B cell (primary cell): ENCODE data around the gene ANKRD23.

ENCODE experiments used
- EZH2 ChIP-seq: IDR thresholded peaks from 2 replicates; pipeline ENCODE4 v1.6.1; 2012; ENCODE audit warnings: borderline replicate concordance, low read depth, mild to moderate bottlenecking, moderate library complexity, low read length; ENCODE audit not compliant: insufficient read depth, poor library complexity, severe bottlenecking
- TF ChIP-seq, protein P1 (sequence below): fragments of 200-600 bp; IDR thresholded peaks from one replicate; pipeline ENCODE4 v1.8.0; 2022; ENCODE audit warnings: antibody characterized with exemption, mild to moderate bottlenecking

DNA sequence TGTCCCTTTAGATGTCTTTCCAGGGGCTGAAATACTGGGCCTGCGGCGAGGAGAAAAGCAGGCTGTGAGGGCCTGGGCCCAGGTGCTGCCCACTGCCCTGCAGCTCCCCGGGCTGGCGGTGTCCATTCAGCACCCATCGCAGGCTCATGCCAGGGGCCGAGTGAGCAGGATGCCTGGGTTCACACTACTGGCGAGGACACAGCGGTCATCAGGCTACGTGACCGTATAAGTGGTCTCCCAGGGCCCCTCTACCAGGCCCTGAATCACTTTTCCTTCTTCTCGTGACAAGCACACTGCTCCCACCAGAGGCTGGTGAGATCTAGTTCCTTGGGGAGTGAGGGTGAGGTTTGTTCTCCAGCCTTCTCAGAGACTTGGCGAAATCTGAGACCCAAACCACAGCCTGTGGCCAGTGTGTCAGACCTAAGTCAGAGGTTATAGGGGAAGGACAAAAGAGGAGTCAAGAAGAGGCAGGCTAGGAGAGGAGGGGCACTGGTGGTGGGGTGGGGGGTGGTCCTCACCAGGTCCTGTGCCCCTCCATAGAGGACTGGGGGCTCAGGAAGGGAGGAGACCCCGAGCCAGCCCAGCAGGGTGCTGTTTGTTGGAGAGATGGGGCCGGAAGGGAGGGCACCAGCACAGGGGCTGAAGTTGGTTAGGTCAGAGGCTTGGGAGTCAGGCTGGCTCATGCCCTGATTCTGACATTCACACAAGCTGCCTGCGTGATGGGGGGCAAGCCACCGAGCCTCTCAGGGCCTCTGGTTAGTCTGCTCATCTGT, 32.6 kb upstream of the ANKRD23 start:
- TF ChIP-seq, protein P1, sequence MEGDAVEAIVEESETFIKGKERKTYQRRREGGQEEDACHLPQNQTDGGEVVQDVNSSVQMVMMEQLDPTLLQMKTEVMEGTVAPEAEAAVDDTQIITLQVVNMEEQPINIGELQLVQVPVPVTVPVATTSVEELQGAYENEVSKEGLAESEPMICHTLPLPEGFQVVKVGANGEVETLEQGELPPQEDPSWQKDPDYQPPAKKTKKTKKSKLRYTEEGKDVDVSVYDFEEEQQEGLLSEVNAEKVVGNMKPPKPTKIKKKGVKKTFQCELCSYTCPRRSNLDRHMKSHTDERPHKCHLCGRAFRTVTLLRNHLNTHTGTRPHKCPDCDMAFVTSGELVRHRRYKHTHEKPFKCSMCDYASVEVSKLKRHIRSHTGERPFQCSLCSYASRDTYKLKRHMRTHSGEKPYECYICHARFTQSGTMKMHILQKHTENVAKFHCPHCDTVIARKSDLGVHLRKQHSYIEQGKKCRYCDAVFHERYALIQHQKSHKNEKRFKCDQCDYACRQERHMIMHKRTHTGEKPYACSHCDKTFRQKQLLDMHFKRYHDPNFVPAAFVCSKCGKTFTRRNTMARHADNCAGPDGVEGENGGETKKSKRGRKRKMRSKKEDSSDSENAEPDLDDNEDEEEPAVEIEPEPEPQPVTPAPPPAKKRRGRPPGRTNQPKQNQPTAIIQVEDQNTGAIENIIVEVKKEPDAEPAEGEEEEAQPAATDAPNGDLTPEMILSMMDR = no peak
- no peak for TF ChIP-seq EZH2
